Measurements from ENCODE around the gene SMCO2.

Gene SMCO2

DNA sequence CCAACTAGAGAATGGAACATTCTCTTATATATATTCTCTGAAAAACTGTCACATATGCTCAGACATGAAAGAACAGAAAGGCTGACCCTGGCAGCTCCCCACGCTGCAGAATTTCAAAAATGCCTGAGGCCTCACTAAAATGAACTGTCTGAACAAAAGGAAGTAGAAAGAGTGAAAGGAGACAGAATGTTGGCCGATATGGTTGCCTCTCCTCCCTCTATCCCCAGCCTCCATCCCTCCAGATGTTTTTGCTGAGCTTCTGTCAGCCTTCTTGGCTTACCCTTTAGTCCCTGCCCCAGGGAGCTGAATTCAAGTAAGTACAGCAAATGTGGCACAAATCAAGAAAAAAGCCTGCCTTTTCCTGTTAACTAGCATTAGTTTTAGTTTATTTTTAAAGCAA lies 6.9 kb downstream of the SMCO2 start:
- TF ChIP-seq, protein P1, sequence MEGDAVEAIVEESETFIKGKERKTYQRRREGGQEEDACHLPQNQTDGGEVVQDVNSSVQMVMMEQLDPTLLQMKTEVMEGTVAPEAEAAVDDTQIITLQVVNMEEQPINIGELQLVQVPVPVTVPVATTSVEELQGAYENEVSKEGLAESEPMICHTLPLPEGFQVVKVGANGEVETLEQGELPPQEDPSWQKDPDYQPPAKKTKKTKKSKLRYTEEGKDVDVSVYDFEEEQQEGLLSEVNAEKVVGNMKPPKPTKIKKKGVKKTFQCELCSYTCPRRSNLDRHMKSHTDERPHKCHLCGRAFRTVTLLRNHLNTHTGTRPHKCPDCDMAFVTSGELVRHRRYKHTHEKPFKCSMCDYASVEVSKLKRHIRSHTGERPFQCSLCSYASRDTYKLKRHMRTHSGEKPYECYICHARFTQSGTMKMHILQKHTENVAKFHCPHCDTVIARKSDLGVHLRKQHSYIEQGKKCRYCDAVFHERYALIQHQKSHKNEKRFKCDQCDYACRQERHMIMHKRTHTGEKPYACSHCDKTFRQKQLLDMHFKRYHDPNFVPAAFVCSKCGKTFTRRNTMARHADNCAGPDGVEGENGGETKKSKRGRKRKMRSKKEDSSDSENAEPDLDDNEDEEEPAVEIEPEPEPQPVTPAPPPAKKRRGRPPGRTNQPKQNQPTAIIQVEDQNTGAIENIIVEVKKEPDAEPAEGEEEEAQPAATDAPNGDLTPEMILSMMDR (conservative IDR thresholded peaks at IDR 0.05), result no peak
- TF ChIP-seq ZFX (IDR thresholded peaks at IDR 0.05), result no peak
- H3K27ac ChIP-seq, result no peak overlapping the region

DNA sequence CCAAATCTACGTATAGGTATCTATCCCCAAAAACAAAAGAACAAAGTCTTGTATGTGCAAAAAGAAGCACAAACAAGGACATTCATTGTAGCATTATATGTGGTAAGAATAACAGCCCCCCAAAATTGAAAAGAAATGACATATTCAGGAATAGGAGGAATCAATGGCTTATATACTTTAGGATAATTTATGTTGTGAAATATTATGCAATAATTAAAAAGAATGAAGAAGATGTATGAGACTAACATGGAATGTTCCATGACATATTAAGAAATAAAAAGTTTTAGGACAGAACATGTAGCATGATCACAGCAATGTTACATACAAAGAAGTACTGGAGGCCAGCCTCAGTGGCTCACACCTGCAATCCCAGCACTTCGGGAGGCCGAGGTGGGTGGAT lies 9.1 kb downstream of the SMCO2 start:
- no peak for TF ChIP-seq ZFX (IDR thresholded peaks at IDR 0.05)
- TF ChIP-seq, protein P1 (conservative IDR thresholded peaks at IDR 0.05), result no peak
- no peak overlapping the region for H3K27ac ChIP-seq

DNA sequence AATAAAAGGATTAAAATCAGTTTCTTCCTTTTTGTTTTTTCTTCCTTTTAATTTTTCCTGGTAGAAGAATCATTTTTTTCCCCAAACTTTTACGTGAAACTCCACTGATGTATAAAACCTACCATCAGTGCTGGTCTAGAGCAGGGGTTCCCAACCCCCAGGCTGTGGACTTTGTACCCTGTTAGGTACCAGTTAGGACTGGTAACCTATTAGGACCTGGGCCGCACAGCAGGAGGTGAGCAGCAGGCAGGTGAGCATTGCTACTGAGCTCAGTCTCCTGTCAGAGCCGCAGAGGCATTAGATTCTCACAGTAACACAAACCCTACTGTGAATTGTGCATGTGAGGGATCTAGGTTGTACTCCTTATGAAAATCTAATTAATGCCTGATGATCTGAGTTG lies 10.1 kb downstream of the SMCO2 start:
- TF ChIP-seq ZFX (IDR thresholded peaks at IDR 0.05), result no peak
- TF ChIP-seq, protein P1 (conservative IDR thresholded peaks at IDR 0.05), result no peak
- H3K27ac ChIP-seq, result no peak overlapping the region

DNA sequence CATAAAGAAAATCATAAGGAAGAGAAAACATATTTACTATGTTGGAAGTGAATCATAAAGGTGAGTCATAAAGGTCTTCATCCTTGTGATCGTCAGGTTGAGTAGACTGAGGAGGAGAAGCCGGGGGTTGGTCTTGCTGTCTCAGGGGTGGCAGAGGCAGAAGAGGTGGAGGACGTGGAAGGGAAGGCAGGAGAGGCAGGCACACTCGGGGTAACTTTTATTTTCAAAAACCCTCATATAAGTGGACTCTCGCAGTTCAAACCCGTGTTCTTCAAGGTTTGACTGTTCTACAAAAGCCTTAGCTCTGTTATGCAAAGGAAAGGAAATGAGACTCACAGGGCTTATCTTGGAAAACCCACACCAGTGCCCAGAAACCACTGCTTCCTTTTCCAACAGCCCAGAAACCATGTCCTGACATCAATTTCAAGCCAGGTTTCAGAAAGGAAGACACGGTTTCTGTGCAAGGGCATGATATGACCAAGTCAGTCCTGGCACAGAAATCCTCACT lies 14.0 kb downstream of the SMCO2 start:
- no peak for TF ChIP-seq ZFX (IDR thresholded peaks at IDR 0.05)
- TF ChIP-seq, protein P1 (conservative IDR thresholded peaks at IDR 0.05), result no peak
- H3K27ac ChIP-seq, result no peak overlapping the region

DNA sequence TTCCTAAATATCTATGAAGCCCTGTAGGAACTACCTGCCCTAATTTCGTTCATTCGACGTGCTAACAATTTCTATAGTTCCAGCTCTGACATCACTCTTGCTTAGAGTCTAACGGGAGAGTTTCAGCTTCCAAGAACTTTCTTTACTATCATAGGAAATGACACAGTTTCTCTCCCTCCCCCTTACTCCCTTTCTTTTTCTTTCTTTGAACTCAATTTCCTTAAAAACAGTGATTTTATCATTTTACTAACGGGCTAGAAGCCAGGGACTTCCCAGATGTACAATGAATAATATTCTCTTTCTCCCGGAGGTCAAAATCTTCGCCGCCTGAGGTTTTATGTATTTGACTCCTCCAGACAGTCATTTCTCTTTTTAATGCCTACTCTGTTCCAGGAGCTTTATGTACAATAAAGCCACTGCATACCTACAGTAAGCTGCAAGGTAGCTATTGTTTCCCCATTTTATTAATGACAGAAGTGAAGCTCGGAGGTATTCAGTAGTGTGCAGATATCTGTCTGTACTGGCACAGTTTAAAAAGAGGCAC lies 15.7 kb downstream of the SMCO2 start:
- TF ChIP-seq, protein P1 (conservative IDR thresholded peaks at IDR 0.05), result no peak
- TF ChIP-seq ZFX (IDR thresholded peaks at IDR 0.05), result no peak
- no peak overlapping the region for H3K27ac ChIP-seq

DNA sequence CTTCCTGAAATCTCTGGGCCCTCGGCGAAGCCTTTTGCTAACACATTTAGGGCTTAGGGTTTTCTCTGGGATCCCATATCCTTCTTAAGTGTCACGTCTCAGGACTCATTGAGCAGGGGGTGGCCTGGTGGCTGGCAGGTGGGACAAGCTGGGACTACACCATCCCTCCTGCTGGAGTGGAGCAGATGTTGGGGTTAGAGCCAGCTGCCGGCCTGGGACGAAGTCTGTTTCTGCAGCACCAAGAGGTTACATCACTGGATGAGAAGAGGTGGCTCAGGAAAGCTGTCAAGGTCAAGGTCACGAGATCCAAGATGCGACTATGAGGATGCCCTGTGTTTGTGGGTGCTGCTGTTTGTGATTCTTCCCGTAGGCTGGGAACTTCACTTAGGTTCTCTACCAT lies 16.3 kb downstream of the SMCO2 start:
- TF ChIP-seq, protein P1 (conservative IDR thresholded peaks at IDR 0.05), result no peak
- TF ChIP-seq ZFX (IDR thresholded peaks at IDR 0.05), result no peak
- H3K27ac ChIP-seq, result no peak overlapping the region

DNA sequence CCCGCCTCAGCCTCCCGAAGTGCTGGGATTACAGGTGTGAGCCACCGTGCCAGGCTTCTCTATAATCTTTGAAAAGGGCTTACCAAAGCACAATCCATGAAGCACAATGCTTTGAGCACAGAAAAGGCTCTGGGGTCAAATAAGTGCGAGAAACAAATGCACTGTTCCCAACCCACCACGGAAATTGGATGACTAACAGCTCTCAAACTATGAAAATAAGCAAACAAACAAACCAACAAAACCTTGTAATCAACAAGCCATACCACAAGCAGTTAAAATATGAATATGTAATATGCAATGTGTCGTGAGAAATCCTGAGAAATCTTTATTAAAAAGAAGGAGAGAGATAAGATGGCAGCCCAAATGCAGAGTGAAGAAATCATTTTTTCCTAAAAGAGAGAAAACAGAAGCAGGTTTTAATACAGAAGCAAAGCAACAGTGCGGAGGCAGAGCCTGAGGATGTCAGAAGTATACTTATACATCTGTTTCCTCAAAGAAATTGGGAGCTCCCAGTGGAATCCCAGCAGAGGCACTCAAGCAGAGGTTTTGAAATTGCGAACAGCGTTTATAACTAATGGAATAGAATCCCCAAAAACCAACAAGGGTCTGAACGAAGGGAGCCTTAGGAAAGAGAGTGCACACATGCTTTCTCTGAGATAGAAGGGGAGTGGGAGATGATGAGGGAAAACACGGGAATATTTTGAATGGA lies 17.1 kb downstream of the SMCO2 start:
- H3K27ac ChIP-seq, result no peak overlapping the region
- no peak for TF ChIP-seq ZFX (IDR thresholded peaks at IDR 0.05)
- TF ChIP-seq, protein P1 (conservative IDR thresholded peaks at IDR 0.05), result no peak

Data from C4-2B (cell line).